K562 (cell line): ENCODE data around the gene SP6. TPM values are rescaled to one million over a fixed set of nuclear protein-coding genes. Genes with fewer than 3 reads are reported as not detected.

Experiments used
- BRCA1 ChIP-seq, 2 experiments: fragments of 450-650 bp in 1 of 2; sonication (generic) in 1 of 2; formaldehyde crosslinking in 1 of 2; IDR thresholded peaks; 2 replicates each; pipeline versions ENCODE4 v1.5.0 to v1.6.1; 2017 to 2020; ENCODE audit warnings: mild to moderate bottlenecking in 1 of 2, missing genetic modification reagents in 1 of 2
- BRF1 ChIP-seq: IDR thresholded peaks from 3 replicates; pipeline ENCODE4 v1.6.1; 2011; ENCODE audit warnings: borderline replicate concordance, mild to moderate bottlenecking; ENCODE audit not compliant: insufficient read length; ENCODE audit errors: extremely low read depth
- CCAR2 ChIP-seq: fragments of 200-400 bp; formaldehyde crosslinking; IDR thresholded peaks from 2 replicates; pipeline ENCODE4 v1.6.1; 2017; ENCODE audit warnings: mild to moderate bottlenecking, low read depth, low read length
- CREBBP ChIP-seq: IDR thresholded peaks from one replicate; pipeline ENCODE4 v1.6.1; 2012; ENCODE audit warnings: low read depth, mild to moderate bottlenecking, control low read depth, inconsistent platforms, low read length
- FOSL1 ChIP-seq: fragments of 200-800 bp; sonication (Bioruptor generic); conservative IDR thresholded peaks from 2 replicates; pipeline ENCODE4 v1.6.1; 2016; ENCODE audit warnings: missing genetic modification characterization, missing compliant biosample characterization
- GATAD2B ChIP-seq: fragments of 450-650 bp; IDR thresholded peaks from 2 replicates; pipeline ENCODE4 v1.6.1; 2017; ENCODE audit warnings: mild to moderate bottlenecking, borderline replicate concordance
- HDAC1 ChIP-seq, 2 experiments: fragments of 450-650 bp; IDR thresholded peaks; 2 replicates each; pipeline ENCODE4 v1.6.1; 2016 to 2017; ENCODE audit warnings: inconsistent platforms in 1 of 2, mild to moderate bottlenecking in 1 of 2, moderate library complexity in 1 of 2
- KAT2B ChIP-seq: IDR thresholded peaks from one replicate; pipeline ENCODE4 v1.6.1; 2012; ENCODE audit warnings: low read depth, mild to moderate bottlenecking, control low read depth, inconsistent platforms, low read length, moderate library complexity
- LARP7 ChIP-seq: fragments of 450-650 bp; IDR thresholded peaks from 2 replicates; pipeline ENCODE4 v1.6.1; 2016
- MAFG ChIP-seq: fragments of 450-650 bp; conservative IDR thresholded peaks from 2 replicates; pipeline ENCODE4 v1.6.1; 2016; ENCODE audit warnings: missing genetic modification characterization, missing compliant biosample characterization
- MYC ChIP-seq, 2 experiments: fragments of 250-450 bp in 1 of 2; sonication (Bioruptor Pico) in 1 of 2; IDR thresholded peaks; 2 replicates each; pipeline versions ENCODE4 v1.5.1 to v1.6.1; 2012 to 2021; ENCODE audit warnings: low read depth in 2 of 2, borderline replicate concordance in 1 of 2, improper control_type of control experiment in 1 of 2, low read length in 1 of 2, mild to moderate bottlenecking in 1 of 2, moderate library complexity in 1 of 2
- PHF8 ChIP-seq: fragments of 200-600 bp; sonication (generic); IDR thresholded peaks from 2 replicates; pipeline ENCODE4 v1.6.1; 2012; ENCODE audit warnings: mixed run types, mild to moderate bottlenecking, inconsistent platforms, low read length, moderate library complexity, borderline replicate concordance
- RCOR1 ChIP-seq, 2 experiments: IDR thresholded peaks; 2 replicates each; pipeline ENCODE4 v1.6.1; 2012; ENCODE audit warnings: low read depth in 2 of 2, low read length in 2 of 2, borderline replicate concordance in 1 of 2, improper control_type of control experiment in 1 of 2
- SIX5 ChIP-seq, 2 experiments: IDR thresholded peaks; 2 replicates each; pipeline ENCODE4 v1.6.1; 2011; ENCODE audit warnings: low read length in 2 of 2, borderline replicate concordance in 1 of 2, low read depth in 1 of 2, mild to moderate bottlenecking in 1 of 2, moderate library complexity in 1 of 2; ENCODE audit not compliant: insufficient read depth in 1 of 2
- TCF3 ChIP-seq: sonication (generic); formaldehyde crosslinking; IDR thresholded peaks from 2 replicates; pipeline ENCODE4 v1.4.0; 2020; ENCODE audit warnings: mild to moderate bottlenecking, missing genetic modification reagents
- TCFL5 ChIP-seq: fragments of 250-450 bp; sonication (Bioruptor Pico); conservative IDR thresholded peaks from 2 replicates; pipeline ENCODE4 v1.6.1; 2021; ENCODE audit warnings: mild to moderate bottlenecking, moderate library complexity, matching md5 sums
- THRAP3 ChIP-seq: fragments of 450-650 bp; IDR thresholded peaks from 2 replicates; pipeline ENCODE4 v1.6.1; 2016; ENCODE audit warnings: mild to moderate bottlenecking, inconsistent platforms, borderline replicate concordance
- YBX1 ChIP-seq: fragments of 450-650 bp; IDR thresholded peaks from 2 replicates; pipeline ENCODE4 v1.7.1; 2016; ENCODE audit warnings: mild to moderate bottlenecking
- ZNF121 ChIP-seq: sonication (generic); formaldehyde crosslinking; conservative IDR thresholded peaks from 2 replicates; pipeline ENCODE4 v1.8.0; 2022; ENCODE audit warnings: missing genetic modification reagents
- ZNF3 ChIP-seq: fragments of 250-450 bp; sonication (Bioruptor Pico); IDR thresholded peaks from 2 replicates; pipeline ENCODE4 v1.5.0; 2021; ENCODE audit warnings: mild to moderate bottlenecking, moderate library complexity
- ZNF561 ChIP-seq: fragments of 450-650 bp; formaldehyde crosslinking; conservative IDR thresholded peaks from 2 replicates; pipeline ENCODE4 v1.4.0; 2020; ENCODE audit warnings: mild to moderate bottlenecking, moderate library complexity
- polyA plus RNA-seq, 8 experiments: library from polyadenylated mRNA; depleted of rRNA in 4 of 8; stranded (reverse) in 5 of 8; unstranded in 3 of 8; fragments of >200 nt; fragmentation: Nextera tagmentation in 2 of 8; fragmentation: Illumina TruSeq in 1 of 8; extraction: Ambion mirVana in 2 of 8; extraction: Trizol in 1 of 8; gene quantifications; 2 replicates each; pipeline versions ENCODE4 v1.2.1 to v1.2.3, GENCODE V29; 2011 to 2014; ENCODE audit warnings: inconsistent platforms in 1 of 8, missing spikeins in 1 of 8
- total RNA-seq, 7 experiments: library from RNA; depleted of rRNA in 6 of 7; stranded (reverse); fragments of >200 nt in 6 of 7; fragmentation: Illumina TruSeq in 2 of 7; extraction: Trizol in 2 of 7; gene quantifications; 2 replicates each; pipeline versions ENCODE4 v1.2.1 to v1.2.3, GENCODE V29; 2011 to 2021; ENCODE audit warnings: low replicate concordance in 1 of 7
- TF ChIP-seq, protein P1 (sequence below): fragments of 250-450 bp; sonication (Bioruptor Pico); IDR thresholded peaks from 2 replicates; pipeline ENCODE4 v1.8.0; 2022; ENCODE audit warnings: moderate library complexity, mild to moderate bottlenecking, inconsistent platforms
- TF ChIP-seq, protein P2 (sequence below): fragments of 250-450 bp; sonication (Bioruptor Pico); IDR thresholded peaks from 2 replicates; pipeline ENCODE4 v1.8.0; 2021; ENCODE audit warnings: moderate library complexity, mild to moderate bottlenecking, inconsistent platforms
- TF ChIP-seq, protein P3 (sequence below): sonication (generic); formaldehyde crosslinking; IDR thresholded peaks from 2 replicates; pipeline ENCODE4 v1.9.0; 2022; ENCODE audit warnings: mild to moderate bottlenecking, missing genetic modification reagents

SP6 gene
- total and polyA plus RNA-seq, 9 of the 15 experiments (the other 6 are each of a cell fraction or from before 2014, with no cell fraction given) = 0.11 to 7.9 (median 2.2) TPM

- TF ChIP-seq, protein P1, sequence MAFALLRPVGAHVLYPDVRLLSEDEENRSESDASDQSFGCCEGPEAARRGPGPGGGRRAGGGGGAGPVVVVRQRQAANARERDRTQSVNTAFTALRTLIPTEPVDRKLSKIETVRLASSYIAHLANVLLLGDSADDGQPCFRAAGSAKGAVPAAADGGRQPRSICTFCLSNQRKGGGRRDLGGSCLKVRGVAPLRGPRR (CRISPR knock-in tag) = no peak
- TF ChIP-seq THRAP3 (no peak), BRF1 (no peak), CREBBP (no peak), KAT2B (no peak), TCFL5 (CRISPR knock-in tag) (no peak), LARP7 (no peak), PHF8 (peak; percentile 56; the same call in 1 of the 2 replicates), MAFG (no peak), MYC (IDR thresholded peaks at IDR 0.05; ENCODE audit: low read depth, low read length) (no peak; the same call in 1 of the 2 replicates), MYC (CRISPR knock-in tag; IDR thresholded peaks at IDR 0.05; ENCODE audit: borderline replicate concordance, low read depth) (no peak), SIX5 (IDR thresholded peaks at IDR 0.05; ENCODE audit: borderline replicate concordance in 1 of 2, insufficient read depth in 1 of 2, low read depth in 1 of 2, low read length in 2 of 2) (no peak), HDAC1 (IDR thresholded peaks at IDR 0.05) (no peak; a peak in 1 of 4 replicates), ZNF3 (CRISPR knock-in tag) (no peak), TCF3 (CRISPR knock-in tag) (0 out of 2 replicates have a peak, but pooled peaks have one; percentile 4), CCAR2 (no peak), FOSL1 (peak; percentile 88), RCOR1 (IDR thresholded peaks at IDR 0.05; ENCODE audit: borderline replicate concordance in 1 of 2, low read depth in 2 of 2, low read length in 2 of 2) (peak in 1 of 2 experiments; percentile 56; a peak in 2 of 4 replicates), GATAD2B (peak; percentile 26; the same call in 1 of the 2 replicates), ZNF561 (no peak), BRCA1 (IDR thresholded peaks at IDR 0.05) (no peak), BRCA1 (CRISPR knock-in tag; IDR thresholded peaks at IDR 0.05) (no peak), ZNF121 (CRISPR knock-in tag) (no peak), YBX1 (no peak)
- TF ChIP-seq, protein P2, sequence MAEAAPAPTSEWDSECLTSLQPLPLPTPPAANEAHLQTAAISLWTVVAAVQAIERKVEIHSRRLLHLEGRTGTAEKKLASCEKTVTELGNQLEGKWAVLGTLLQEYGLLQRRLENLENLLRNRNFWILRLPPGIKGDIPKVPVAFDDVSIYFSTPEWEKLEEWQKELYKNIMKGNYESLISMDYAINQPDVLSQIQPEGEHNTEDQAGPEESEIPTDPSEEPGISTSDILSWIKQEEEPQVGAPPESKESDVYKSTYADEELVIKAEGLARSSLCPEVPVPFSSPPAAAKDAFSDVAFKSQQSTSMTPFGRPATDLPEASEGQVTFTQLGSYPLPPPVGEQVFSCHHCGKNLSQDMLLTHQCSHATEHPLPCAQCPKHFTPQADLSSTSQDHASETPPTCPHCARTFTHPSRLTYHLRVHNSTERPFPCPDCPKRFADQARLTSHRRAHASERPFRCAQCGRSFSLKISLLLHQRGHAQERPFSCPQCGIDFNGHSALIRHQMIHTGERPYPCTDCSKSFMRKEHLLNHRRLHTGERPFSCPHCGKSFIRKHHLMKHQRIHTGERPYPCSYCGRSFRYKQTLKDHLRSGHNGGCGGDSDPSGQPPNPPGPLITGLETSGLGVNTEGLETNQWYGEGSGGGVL (CRISPR knock-in tag) = no peak
- TF ChIP-seq, protein P3, sequence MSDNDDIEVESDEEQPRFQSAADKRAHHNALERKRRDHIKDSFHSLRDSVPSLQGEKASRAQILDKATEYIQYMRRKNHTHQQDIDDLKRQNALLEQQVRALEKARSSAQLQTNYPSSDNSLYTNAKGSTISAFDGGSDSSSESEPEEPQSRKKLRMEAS (CRISPR knock-in tag) = peak; percentile 48
Observed at GRCh38 chr17:47850692-47851573, at the start of gene SP6 (continued).
